DLD1 (cell line): ENCODE data around the gene CCDC201.

Experiments
- in situ Hi-C: cut with HindIII; loops from 2 replicates; pipeline ENCODE4 v1.10.0; 2017; ENCODE audit warnings: low sequenced_read_pairs

CCDC201 gene

DNA sequence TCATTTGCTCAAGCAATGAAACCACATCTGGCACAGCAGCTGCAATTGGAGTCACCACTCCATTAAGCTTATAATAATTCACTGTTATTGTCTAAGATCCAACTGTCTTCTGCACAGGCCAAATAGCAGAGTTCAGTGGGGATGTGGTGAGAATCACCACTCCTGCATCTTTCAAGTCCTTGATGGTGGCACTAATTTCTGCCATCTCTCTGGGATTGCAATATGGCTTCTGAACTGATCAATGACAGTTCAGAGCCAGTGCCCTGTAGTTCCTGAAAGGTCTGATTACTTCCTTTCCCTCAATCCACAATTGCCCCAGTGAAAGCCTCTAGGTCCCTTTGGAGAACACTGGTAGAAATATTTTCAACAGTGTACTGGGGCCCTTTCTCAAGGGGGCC lies 21.8 kb upstream of the CCDC201 start:
- in situ Hi-C loops: no loop called here

- in situ Hi-C loops: no loop called here
Observed at GRCh38 chr7:45893996-45894664, 21.2 kb upstream of the CCDC201 start.

- in situ Hi-C loops: no loop called here
Observed at GRCh38 chr7:45893374-45893995, 20.6 kb upstream of the CCDC201 start.

GRCh38 chr7:45892407-45893035 lies 19.6 kb upstream of the CCDC201 start:
- in situ Hi-C loops: no loop called here

- in situ Hi-C loops: no loop called here
Observed at GRCh38 chr7:45891462-45892402, 18.9 kb upstream of the CCDC201 start.

DNA sequence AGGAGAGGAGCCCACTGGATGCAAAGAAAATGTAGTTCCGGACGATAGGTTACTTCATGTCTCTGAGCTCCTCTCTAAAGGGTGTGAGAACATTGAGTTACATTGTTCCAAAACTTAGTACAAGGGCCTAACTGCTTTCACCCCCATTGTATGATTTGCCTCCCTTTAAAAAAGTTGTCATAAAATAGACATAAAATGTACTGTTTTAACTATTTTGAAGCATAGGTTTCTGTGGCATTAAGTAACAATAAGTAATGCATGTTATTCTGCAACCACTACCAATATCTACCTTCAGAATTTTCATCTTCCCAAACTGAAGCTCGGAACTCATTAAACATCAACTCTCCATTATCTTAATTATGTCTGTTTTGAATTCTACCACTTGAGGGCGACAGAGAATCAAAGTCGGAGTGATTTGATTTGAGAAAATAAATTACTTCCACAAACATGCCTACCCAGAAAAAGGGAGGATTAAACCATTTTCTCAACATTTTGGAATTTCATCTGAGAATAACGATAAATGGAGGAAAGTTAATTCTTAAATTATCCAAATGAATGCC lies 18.1 kb upstream of the CCDC201 start:
- in situ Hi-C loops: no loop called here

GRCh38 chr7:45890125-45890901 lies 17.4 kb upstream of the CCDC201 start:
- in situ Hi-C loops: no loop called here

DNA sequence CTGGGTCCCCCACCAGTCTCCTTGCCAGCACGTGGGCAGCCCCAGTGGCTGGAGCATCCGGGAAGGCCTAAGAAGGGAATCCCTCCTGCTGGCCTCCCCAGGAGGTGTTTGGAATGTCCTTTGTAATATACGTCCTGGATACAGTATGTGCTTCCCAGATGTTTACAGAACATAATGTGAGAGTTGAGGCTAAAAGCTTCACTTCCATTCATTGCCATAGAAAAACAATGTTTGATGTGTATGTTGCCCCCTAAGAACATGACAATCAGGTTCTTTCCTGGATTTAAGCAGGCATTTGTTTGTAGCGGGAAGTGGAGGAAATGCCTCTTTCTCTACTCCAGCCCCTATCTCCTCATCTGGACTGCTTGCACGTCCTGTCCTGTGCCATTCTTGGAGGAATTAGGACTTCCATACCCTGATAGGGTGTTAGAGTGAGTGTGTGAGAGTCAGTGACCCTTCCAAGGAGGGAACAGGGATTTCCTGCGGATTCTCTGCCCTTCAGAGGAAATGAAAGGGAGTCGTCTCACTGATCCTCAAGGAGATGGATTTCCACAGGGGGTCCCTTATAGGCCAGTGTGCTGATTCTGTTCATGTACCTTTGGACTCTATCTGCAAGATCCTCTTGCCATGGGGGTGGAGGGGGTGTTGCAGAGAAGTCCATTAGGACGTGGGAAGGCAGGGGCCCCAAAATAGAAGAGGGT lies 16.6 kb upstream of the CCDC201 start:
- in situ Hi-C loops: no loop called here

DNA sequence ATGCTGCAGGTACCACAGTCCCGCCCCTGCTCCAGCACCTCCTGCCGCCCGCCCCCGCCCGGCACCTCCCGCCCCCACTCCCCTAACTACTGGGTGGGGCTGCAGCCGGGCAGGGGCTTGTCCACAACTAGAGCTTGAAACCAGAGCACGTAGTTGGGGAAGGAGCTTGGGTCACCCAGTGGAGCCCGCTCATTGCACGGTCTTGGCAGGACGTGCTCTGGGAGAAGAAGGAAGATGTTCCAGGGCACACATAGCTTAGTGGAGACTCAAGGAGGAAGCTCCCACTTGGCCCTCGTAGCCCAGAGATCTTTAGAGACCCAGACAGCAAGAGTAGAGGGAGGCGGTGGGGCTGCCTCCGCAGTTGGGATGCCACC lies 16.1 kb upstream of the CCDC201 start:
- in situ Hi-C loops: no loop called here

GRCh38 chr7:45888185-45888992 lies 15.5 kb upstream of the CCDC201 start, which contains the start of gene IGFBP1:
TSS of gene IGFBP1 (plus strand) at chr7:45888488. CDS start at chr7:45888653, 165 bp downstream.
- in situ Hi-C loops: no loop called here

GRCh38 chr7:45886931-45887667 lies 14.2 kb upstream of the CCDC201 start:
- in situ Hi-C loops: no loop called here

DNA sequence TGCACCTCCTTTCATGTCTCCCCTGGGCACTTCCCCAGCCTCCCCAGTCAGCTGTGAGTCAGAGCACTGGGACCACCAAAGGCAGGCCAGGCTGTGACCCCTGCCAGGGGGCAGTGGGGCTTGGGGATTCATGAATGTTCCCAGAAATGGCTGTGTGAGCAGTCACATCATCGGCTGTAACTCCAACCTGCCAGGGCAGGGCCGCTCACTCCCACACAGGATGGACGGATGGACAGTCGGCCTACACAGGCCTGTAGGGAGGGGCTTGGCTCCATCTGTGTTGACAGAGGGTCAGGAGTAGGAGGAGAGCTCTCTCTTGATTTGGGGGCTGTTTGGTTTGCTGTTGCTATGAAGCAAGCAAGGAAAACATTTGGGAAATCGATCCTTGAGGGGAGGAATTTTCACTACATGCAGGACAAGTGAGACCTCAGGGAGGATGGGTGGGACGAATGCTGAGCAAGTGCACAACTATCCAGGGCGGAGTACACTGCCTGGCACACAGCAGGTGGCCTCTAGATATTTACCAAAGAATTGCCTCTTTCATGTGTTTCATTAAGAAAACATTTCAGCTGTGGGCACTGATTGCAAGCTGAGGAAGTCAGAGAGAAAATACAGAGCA lies 12.5 kb upstream of the CCDC201 start:
- in situ Hi-C loops: no loop called here

DNA sequence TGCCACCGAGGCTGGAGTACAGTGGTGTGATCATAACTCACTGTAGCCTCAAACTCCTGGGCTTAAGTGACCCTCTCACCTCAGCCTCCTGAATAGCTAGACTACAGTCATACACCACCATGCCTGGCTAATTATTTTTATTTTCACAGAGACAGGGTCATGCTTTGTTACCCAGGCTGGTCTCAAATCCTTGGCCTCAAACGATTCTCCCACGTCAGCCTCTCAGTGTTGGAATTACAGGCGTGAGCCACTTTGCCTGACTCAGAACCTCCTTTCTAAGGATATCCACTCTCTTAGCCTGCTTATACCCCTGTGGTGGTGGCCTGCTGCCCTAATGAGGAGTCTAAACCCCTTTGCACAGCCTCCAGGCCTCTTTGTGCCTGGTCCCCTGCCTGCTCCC lies 11.3 kb upstream of the CCDC201 start:
- in situ Hi-C loops: no loop called here

- in situ Hi-C loops: no loop called here
Observed at GRCh38 chr7:45882465-45882810, 9.6 kb upstream of the CCDC201 start.

- in situ Hi-C loops: no loop called here
Observed at GRCh38 chr7:45881759-45882464, 9.0 kb upstream of the CCDC201 start.

DNA sequence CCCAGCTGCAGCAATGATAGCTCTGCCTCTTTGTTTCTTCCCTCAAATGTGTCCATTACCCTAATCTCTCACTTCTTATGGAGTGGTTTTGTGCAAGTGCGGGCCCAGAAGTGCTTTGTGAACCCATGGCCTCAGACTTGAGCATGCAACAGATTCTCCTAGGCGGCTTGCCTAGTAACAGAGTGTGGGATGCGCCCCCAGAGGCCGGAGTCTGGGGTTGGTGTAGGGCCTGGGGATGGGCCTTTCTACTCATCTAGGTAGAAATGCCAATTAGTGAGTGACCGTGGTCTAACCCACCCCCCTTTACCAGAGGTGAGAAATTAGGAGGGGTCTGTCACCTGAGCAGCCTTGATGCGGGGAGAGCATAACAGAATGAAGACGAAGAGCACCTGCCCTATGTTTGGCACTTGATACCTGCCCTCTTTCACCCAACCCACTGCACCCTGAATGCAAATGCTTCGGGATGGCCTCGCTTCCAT lies 8.4 kb upstream of the CCDC201 start:
- in situ Hi-C loops: no loop called here

DNA sequence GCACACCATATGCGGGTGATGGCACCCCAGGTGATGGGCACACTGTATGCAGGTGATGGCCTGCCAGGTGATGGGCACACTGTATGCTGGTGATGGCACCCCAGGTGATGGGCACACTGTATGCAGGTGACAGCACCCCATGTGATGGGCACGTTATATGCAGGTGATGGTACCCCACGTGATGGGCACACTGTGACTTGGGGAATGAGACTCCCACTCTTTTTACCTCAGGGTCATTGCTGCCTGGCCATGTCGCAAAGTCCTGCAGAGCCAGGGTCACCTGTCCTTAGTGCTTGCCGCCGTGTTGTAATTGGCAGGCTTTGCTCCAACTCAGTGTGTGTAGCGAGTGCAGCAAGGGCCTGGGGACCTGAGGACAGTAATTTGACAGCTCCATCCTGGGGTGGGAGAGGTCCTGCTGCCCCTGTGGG lies 7.6 kb upstream of the CCDC201 start:
- in situ Hi-C loops: no loop called here
